Transverse colon (tissue), 4 donors: ENCODE results near the gene AOAH.

Experiments used
- POLR2A ChIP-seq: fragments of 450-650 bp; IDR thresholded peaks from one replicate; pipeline ENCODE4 v1.6.1; 2016; ENCODE audit warnings: antibody characterized with exemption, mild to moderate bottlenecking, moderate library complexity
- POLR2AphosphoS5 ChIP-seq, 3 donors: sonication (generic); formaldehyde crosslinking; IDR thresholded peaks; one replicate each; pipeline ENCODE4 v1.6.1; 2016; ENCODE audit warnings: antibody characterized with exemption in 3 of 3
- TF ChIP-seq, protein P1 (sequence below), 5 experiments: fragments of 200-600 bp in 3 of 5; fragments of 450-650 bp in 2 of 5; sonication (generic) in 3 of 5; IDR thresholded peaks; 1 replicate in 2 of 5; 2 replicates in 3 of 5; pipeline ENCODE4 v1.5.1; 2016 to 2017; ENCODE audit warnings: antibody characterized with exemption in 5 of 5, inconsistent platforms in 3 of 5, mild to moderate bottlenecking in 2 of 5, moderate library complexity in 1 of 5

DNA sequence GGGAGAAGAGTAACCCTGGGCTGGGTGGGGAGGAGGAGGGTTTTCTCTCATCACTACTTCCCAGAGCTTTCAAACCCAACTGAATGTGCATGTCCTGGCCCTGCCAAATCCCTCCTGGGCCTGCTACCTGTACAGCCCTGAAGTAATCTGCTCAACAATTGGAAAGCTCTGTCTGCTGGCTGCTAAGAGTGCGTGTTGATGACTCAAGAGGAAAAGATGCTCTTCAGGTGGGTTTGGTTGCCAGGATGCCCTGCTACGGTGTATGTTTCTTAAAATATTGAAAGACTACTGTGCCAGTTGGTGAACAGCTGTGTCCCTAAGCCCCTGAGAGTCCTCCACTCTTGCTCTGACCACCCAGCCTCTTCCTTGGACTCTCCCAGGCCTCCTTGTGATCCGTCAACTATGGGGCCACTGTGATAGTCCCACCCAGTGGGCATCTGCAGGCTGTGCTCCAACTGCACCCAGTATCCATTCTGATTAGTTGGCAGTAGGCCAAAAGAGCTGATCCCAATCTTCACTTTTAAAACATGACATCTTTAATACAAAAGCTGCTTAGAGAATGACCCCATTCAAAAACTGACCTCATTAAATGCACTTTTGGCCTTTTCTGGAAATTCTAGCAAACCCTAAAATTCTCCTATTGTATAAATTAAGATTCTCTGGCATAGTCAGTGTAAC lies 85.6 kb downstream of the AOAH start:
- no peak for TF ChIP-seq POLR2AphosphoS5 (IDR thresholded peaks at IDR 0.05)
- TF ChIP-seq, protein P1, sequence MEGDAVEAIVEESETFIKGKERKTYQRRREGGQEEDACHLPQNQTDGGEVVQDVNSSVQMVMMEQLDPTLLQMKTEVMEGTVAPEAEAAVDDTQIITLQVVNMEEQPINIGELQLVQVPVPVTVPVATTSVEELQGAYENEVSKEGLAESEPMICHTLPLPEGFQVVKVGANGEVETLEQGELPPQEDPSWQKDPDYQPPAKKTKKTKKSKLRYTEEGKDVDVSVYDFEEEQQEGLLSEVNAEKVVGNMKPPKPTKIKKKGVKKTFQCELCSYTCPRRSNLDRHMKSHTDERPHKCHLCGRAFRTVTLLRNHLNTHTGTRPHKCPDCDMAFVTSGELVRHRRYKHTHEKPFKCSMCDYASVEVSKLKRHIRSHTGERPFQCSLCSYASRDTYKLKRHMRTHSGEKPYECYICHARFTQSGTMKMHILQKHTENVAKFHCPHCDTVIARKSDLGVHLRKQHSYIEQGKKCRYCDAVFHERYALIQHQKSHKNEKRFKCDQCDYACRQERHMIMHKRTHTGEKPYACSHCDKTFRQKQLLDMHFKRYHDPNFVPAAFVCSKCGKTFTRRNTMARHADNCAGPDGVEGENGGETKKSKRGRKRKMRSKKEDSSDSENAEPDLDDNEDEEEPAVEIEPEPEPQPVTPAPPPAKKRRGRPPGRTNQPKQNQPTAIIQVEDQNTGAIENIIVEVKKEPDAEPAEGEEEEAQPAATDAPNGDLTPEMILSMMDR (IDR thresholded peaks at IDR 0.05) = no peak
- no peak for TF ChIP-seq POLR2A
